Fibroblast of skin of left quadriceps (primary cell): ENCODE measurements around the gene ACP3.
"Not testable (repeated sequence)": the region's sequence is repeated elsewhere in the genome, so short reads cannot be mapped to it uniquely, and the experiment has no call there.

Experiments
- DNase-seq, 2 experiments: peaks; one replicate each; pipeline ENCODE4 v3.0.0-alpha.2; 2013; ENCODE audit warnings: low read depth in 2 of 2

The ACP3 gene

GRCh38 chr3:132317229-132317948 lies at the start of gene ACP3:
TSS of gene ACP3 (plus strand) at chr3:132317407. CDS start at chr3:132317457, 50 bp downstream.
- peak; percentile 42 to 45 for DNase-seq

- peak in 1 of 2 experiments; percentile 5 for DNase-seq
Observed at GRCh38 chr3:132268956-132269355, 48.3 kb upstream of the ACP3 start.

GRCh38 chr3:132273036-132273435 lies 44.2 kb upstream of the ACP3 start:
- DNase-seq = no peak

GRCh38 chr3:132276228-132276906 lies 40.8 kb upstream of the ACP3 start:
- no peak for DNase-seq

- no peak for DNase-seq
Observed at GRCh38 chr3:132279030-132279429, 38.2 kb upstream of the ACP3 start.

- DNase-seq = no peak
Observed at GRCh38 chr3:132283440-132283839, 33.8 kb upstream of the ACP3 start.

- DNase-seq = no peak
Observed at GRCh38 chr3:132283916-132284405, 33.2 kb upstream of the ACP3 start.

- no peak for DNase-seq
Observed at GRCh38 chr3:132284781-132285619, 32.2 kb upstream of the ACP3 start.

GRCh38 chr3:132285620-132285945 lies 31.6 kb upstream of the ACP3 start:
- DNase-seq = no peak

- DNase-seq = no peak
Observed at GRCh38 chr3:132286035-132286434, 31.2 kb upstream of the ACP3 start.

GRCh38 chr3:132288357-132288756 lies 28.9 kb upstream of the ACP3 start:
- DNase-seq = no peak

GRCh38 chr3:132289316-132289715 lies 27.9 kb upstream of the ACP3 start:
- DNase-seq = no peak

- no peak for DNase-seq
Observed at GRCh38 chr3:132290833-132291232, 26.4 kb upstream of the ACP3 start.

- DNase-seq = no peak
Observed at GRCh38 chr3:132292042-132292441, 25.2 kb upstream of the ACP3 start.

GRCh38 chr3:132293251-132293650 lies 24.0 kb upstream of the ACP3 start:
- DNase-seq = no peak

- no peak for DNase-seq
Observed at GRCh38 chr3:132294906-132295305, 22.3 kb upstream of the ACP3 start.

- DNase-seq = not testable (repeated sequence)
Observed at GRCh38 chr3:132303336-132304201, 13.6 kb upstream of the ACP3 start.

- DNase-seq = not testable (repeated sequence)
Observed at GRCh38 chr3:132304351-132304750, 12.9 kb upstream of the ACP3 start.

GRCh38 chr3:132310057-132310456 lies 7.2 kb upstream of the ACP3 start:
- not testable (repeated sequence) for DNase-seq

- no peak for DNase-seq
Observed at GRCh38 chr3:132311316-132311715, 5.9 kb upstream of the ACP3 start.

GRCh38 chr3:132311841-132312240 lies 5.4 kb upstream of the ACP3 start:
- peak; percentile 35 to 38 for DNase-seq
